ENCODE data around the gene ANXA2R. TPM values are rescaled to one million over a fixed set of nuclear protein-coding genes. Genes with fewer than 3 reads are reported as not detected.

ANXA2R gene
- total and polyA plus RNA-seq, 9 of the 15 experiments (the other 6 are each of a cell fraction or from before 2014, with no cell fraction given) = 2.1 to 4.8 (median 3.4) TPM

DNA sequence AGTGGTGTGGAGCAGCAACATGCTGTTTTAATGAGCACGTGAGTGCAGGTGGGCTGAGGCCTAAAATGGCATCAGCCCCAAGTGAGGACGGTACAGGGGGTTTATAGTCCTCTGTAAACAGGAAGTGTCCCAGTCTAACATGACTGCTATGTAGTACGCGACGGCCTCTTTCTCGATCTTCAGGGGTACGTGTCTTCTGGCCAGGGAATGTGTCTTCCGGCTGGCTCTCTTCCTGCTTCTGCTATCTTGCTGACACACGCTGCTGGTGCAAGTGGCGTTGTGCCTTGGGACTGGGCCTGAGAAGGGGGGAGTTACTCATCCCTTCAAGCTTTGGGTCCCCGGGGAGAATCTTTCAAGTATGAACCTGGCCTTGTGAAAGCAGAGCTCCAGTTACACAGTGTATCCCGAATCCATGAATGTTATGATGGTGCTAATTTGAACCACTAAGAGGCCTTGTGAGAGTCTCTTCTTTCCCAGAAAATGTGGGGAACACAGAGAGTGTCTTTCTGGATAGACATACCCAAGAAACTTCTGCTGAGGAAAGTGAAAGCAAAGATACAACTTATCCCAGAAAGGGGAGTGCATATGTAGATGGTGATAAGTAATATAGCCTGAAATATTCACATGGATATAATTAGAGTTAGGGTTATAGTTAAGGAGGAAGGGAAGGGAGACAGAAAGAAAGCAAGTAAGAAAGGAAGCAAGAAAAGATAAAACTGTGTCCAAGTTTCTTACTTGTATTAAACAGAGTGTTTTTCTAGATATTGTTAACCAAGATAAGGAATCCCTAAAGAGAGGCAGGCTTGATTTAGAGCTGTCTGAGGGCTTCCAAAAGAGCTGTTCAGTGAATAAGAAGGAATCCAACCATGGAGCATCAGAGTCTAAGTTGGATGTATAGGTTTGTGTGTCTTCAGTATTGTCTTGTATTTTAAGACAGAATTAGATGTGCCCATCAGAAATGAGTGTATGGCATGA, 35.5 kb upstream of the ANXA2R start (continued):
- TF ChIP-seq, protein P1, sequence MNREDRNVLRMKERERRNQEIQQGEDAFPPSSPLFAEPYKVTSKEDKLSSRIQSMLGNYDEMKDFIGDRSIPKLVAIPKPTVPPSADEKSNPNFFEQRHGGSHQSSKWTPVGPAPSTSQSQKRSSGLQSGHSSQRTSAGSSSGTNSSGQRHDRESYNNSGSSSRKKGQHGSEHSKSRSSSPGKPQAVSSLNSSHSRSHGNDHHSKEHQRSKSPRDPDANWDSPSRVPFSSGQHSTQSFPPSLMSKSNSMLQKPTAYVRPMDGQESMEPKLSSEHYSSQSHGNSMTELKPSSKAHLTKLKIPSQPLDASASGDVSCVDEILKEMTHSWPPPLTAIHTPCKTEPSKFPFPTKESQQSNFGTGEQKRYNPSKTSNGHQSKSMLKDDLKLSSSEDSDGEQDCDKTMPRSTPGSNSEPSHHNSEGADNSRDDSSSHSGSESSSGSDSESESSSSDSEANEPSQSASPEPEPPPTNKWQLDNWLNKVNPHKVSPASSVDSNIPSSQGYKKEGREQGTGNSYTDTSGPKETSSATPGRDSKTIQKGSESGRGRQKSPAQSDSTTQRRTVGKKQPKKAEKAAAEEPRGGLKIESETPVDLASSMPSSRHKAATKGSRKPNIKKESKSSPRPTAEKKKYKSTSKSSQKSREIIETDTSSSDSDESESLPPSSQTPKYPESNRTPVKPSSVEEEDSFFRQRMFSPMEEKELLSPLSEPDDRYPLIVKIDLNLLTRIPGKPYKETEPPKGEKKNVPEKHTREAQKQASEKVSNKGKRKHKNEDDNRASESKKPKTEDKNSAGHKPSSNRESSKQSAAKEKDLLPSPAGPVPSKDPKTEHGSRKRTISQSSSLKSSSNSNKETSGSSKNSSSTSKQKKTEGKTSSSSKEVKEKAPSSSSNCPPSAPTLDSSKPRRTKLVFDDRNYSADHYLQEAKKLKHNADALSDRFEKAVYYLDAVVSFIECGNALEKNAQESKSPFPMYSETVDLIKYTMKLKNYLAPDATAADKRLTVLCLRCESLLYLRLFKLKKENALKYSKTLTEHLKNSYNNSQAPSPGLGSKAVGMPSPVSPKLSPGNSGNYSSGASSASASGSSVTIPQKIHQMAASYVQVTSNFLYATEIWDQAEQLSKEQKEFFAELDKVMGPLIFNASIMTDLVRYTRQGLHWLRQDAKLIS (CRISPR knock-in tag; IDR thresholded peaks at IDR 0.05) = no peak
- TF ChIP-seq, protein P2, sequence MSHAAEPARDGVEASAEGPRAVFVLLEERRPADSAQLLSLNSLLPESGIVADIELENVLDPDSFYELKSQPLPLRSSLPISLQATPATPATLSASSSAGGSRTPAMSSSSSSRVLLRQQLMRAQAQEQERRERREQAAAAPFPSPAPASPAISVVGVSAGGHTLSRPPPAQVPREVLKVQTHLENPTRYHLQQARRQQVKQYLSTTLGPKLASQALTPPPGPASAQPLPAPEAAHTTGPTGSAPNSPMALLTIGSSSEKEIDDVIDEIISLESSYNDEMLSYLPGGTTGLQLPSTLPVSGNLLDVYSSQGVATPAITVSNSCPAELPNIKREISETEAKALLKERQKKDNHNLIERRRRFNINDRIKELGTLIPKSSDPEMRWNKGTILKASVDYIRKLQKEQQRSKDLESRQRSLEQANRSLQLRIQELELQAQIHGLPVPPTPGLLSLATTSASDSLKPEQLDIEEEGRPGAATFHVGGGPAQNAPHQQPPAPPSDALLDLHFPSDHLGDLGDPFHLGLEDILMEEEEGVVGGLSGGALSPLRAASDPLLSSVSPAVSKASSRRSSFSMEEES (CRISPR knock-in tag; IDR thresholded peaks at IDR 0.05) = no peak; the same call in 1 of the 2 replicates
- TF ChIP-seq CBX1 (IDR thresholded peaks at IDR 0.05; ENCODE audit: low read depth) (peak; percentile 87), ZKSCAN1 (IDR thresholded peaks at IDR 0.05; ENCODE audit: low read depth, low read length) (0 out of 2 replicates have a peak, but pooled peaks have one; percentile 21), HIVEP1 (CRISPR knock-in tag; IDR thresholded peaks at IDR 0.05) (no peak), NFE2L1 (tag; IDR thresholded peaks at IDR 0.05; ENCODE audit: borderline replicate concordance, low read depth) (no peak; the same call in 1 of the 2 replicates), NFYB (IDR thresholded peaks at IDR 0.05; ENCODE audit: extremely low read depth, insufficient read length) (no peak), BRD9 (IDR thresholded peaks at IDR 0.05; ENCODE audit: low read depth, partially characterized antibody) (no peak), ZNF224 (CRISPR knock-in tag; IDR thresholded peaks at IDR 0.05) (no peak), ZNF212 (CRISPR knock-in tag; IDR thresholded peaks at IDR 0.05) (no peak), GABPB1 (CRISPR knock-in tag; IDR thresholded peaks at IDR 0.05) (peak; percentile 79; the same call in 1 of the 2 replicates), ARID2 (IDR thresholded peaks at IDR 0.05) (no peak; the same call in 1 of the 2 replicates), ZNF561 (CRISPR knock-in tag; conservative IDR thresholded peaks at IDR 0.05) (no peak)
- TF ChIP-seq, protein P3, sequence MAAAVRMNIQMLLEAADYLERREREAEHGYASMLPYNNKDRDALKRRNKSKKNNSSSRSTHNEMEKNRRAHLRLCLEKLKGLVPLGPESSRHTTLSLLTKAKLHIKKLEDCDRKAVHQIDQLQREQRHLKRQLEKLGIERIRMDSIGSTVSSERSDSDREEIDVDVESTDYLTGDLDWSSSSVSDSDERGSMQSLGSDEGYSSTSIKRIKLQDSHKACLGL (CRISPR knock-in tag; IDR thresholded peaks at IDR 0.05; ENCODE audit: borderline replicate concordance, poor library complexity, severe bottlenecking) = no peak
- TF ChIP-seq, protein P4, sequence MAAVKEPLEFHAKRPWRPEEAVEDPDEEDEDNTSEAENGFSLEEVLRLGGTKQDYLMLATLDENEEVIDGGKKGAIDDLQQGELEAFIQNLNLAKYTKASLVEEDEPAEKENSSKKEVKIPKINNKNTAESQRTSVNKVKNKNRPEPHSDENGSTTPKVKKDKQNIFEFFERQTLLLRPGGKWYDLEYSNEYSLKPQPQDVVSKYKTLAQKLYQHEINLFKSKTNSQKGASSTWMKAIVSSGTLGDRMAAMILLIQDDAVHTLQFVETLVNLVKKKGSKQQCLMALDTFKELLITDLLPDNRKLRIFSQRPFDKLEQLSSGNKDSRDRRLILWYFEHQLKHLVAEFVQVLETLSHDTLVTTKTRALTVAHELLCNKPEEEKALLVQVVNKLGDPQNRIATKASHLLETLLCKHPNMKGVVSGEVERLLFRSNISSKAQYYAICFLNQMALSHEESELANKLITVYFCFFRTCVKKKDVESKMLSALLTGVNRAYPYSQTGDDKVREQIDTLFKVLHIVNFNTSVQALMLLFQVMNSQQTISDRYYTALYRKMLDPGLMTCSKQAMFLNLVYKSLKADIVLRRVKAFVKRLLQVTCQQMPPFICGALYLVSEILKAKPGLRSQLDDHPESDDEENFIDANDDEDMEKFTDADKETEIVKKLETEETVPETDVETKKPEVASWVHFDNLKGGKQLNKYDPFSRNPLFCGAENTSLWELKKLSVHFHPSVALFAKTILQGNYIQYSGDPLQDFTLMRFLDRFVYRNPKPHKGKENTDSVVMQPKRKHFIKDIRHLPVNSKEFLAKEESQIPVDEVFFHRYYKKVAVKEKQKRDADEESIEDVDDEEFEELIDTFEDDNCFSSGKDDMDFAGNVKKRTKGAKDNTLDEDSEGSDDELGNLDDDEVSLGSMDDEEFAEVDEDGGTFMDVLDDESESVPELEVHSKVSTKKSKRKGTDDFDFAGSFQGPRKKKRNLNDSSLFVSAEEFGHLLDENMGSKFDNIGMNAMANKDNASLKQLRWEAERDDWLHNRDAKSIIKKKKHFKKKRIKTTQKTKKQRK (IDR thresholded peaks at IDR 0.05; ENCODE audit: borderline replicate concordance, low read depth, low read length) = no peak

All from K562 (cell line).